Inferior parietal cortex (tissue), 1 donor: ENCODE measurements around the gene ALAS2.
"Not testable (repeated sequence)": the region's sequence is repeated elsewhere in the genome, so short reads cannot be mapped to it uniquely, and the experiment has no call there.

Source experiments
- DNase-seq: peaks from one replicate; pipeline ENCODE4 v3.0.0-alpha.2; 2016; ENCODE audit errors: extremely low spot score

Gene ALAS2, protein sequence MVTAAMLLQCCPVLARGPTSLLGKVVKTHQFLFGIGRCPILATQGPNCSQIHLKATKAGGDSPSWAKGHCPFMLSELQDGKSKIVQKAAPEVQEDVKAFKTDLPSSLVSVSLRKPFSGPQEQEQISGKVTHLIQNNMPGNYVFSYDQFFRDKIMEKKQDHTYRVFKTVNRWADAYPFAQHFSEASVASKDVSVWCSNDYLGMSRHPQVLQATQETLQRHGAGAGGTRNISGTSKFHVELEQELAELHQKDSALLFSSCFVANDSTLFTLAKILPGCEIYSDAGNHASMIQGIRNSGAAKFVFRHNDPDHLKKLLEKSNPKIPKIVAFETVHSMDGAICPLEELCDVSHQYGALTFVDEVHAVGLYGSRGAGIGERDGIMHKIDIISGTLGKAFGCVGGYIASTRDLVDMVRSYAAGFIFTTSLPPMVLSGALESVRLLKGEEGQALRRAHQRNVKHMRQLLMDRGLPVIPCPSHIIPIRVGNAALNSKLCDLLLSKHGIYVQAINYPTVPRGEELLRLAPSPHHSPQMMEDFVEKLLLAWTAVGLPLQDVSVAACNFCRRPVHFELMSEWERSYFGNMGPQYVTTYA

DNA sequence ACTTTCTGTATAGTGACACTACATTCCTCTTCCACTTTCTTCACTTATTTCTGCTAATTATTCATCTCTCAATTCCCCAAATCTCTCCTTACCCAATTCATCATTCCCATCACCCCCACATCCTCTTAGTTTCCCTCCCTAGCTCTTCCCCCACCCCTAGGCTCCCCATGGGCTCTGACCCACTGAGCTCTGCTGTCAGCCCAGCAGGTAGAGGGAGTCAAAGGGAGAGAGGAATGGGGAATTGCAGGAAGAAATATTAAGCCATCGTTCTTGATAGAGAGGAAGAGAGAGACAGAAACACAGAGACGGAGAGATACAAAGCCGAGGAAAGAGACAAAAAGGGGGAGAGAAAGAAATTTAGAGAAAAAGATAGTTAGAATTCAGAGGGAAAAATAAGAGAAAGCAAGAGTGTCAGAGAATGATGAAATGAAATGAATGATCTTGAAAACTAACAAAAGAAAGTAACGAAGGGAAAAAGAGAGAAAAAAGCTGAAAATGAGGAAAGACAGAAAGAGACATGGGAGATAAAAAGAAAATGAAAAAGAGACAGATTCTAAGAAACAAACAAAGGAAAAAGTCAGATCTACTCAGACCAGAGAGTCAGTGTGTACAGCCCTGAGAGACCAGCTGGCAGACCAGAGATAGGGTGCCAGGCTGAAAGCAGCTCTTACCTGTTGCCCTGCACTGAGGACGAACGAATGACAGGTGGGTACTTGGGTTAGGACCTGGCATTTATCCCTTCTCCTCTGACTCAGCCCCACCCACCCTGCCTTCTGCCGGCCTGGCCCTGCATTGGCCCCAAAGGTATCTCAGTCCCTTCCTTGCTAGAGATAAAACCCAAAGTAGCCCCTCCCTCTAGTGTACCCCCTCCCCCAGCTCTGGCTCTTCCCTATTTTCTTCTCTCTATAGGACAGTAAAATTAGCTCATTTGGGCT is at the start of gene ALAS2:
Gene ALAS2, minus strand, starts transcription at position 707 of the 935 bp plus-strand sequence. CDS start 4,977 bp downstream, outside the sequence.
- no peak for DNase-seq

DNA sequence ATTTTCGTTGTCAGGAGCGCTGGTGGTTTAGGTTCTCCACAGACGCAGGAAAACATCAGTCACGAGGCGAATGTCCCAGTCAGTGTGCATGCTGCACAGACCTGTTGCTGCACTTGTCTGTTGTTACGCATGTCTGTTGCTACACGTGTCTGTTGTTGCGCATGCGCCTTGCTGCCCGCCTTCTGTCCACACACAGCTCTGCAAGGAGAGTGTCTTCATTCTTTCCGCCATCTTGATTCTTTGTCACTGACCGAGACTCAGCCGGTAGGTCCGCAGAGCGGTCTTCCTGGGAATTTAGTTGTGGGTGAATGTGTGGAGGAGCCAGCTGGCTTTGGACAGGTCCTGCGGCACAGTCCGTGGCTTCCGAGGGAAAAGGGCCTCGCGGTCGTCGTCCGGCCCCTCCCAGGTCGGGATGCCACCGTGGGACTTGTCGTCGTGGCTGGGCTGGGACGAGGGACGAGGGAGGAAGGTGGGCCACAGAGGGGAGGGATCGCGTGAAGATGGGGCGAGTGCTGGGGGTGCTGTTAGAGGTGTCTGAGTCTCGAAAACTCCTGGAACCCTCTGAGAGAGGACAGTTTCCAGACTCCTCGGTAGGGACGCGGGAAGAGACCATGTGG is 44.2 kb upstream of the ALAS2 start, which contains the start of gene PAGE2B:
Gene PAGE2B, plus strand, starts transcription at position 180 of the 617 bp plus-strand sequence. CDS start 1,012 bp downstream, outside the sequence.
- no peak for DNase-seq

DNA sequence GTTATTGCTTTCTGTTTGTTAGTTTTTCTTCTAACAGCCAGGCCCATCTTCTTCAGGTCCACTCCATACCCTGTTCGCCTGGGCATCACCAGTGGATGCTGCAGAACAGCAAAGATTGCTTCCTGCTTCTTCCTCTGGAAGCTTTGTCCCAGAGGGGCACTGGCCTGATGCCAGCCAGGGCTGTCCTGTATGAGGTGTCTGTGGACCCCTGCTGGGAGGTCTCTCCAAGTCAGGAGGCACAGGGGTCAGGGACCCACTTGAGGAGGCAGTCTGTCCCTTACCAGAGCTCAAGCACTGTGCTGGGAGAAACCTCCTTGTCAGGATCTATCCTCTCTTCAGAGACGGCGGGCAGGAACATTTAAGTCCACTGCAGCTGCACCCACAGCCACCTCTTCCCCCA is 41.5 kb upstream of the ALAS2 start:
- DNase-seq = no peak

DNA sequence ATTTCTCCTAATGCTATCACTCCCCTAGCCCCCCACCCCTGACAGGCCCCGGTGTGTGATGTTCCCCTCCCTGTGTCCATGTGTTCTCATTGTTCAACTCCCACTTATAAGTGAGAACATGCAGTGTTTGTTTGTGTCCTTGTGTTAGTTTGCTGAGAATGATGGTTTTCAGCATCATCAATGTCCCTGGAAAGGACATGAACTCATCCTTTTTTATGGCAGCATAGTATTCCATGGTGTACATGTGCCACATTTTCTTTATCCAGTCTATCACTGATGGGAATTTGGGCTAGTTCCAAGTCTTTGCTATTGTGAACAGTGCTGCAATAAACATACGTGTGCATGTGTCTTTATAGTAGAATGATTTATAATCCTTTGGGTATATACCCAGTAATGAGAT is 36.4 kb upstream of the ALAS2 start:
- DNase-seq = not testable (repeated sequence)

DNA sequence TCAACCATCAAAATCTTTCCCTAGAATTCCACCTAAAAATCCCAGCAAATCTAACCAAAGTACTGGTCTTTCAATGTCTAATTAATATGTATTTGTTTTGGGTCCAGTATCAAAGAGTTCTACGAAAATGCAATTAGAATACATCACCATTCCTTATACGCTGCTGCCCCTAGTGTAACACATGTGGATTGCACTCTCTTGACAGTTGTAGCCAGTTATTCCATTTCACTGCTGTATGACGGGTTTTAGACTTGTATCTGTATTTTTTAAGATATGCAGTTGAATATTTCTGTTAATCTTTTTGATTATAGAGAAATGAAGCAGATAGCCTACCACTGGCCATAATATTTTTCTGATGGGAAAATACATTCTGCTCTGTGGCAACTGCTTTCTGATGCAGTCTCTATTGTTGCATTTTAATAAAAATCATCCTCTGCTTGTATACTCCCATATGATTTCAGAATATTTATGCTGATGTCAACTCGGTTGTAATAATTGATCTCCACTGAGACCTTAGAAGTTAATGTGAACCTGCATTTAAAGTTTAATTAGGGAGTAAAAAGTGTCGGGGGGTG is 27.0 kb upstream of the ALAS2 start:
- peak; percentile 56 for DNase-seq

DNA sequence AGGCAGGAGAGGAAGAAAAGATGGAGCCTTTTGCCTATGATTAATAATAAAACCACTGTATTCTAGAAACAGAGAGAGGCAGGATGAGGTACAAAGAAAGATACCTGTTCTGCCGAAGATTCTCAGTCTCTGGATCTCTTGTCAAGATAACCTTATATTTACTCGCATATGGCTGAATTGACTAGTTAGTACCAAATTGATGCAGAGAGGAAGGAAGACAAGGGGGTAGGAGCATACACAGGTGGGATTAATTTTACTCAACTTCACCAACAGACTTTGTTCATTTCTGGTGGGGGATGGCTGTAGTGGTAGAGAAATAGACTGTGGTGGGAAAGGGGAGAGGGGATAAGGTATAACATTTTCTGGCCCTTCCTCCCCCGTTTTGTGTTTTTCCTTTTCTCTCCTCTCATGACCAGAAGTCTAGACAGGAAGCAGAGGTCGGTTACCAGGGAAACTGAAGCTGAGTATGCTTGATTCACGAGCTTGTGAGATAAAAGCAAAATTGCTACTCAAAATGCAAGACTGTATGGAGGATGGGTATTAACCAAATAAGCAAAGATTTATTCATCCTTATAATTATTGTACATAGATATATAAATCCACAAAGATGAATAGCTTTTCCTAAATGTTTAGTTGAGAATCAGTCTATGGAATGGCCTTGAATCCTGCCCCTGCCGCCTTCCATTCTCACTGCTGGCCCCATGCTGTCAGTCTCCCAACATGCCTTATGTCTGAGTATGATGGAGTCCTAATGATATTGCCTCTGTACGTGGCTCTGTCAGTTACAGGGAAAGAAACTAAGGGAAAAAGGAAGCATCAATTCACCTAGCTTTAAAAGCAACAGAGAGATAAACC is 26.3 kb upstream of the ALAS2 start:
- DNase-seq = peak; percentile 6

DNA sequence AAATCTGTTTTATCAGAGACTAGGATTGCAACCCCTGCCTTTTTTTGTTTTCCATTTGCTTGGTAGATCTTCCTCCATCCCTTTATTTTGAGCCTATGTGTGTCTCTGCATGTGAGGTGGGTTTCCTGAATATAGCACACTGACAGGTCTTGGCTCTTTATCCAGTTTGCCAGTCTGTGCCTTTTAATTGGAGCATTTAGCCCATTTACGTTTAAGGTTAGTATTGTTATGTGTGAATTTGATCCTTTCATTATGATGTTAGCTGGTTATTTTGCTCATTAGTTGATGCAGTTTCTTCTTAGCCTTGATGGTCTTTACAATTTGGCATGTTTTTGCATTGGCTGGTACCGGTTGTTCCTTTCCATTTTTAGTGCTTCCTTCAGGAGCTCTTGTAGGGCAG is 19.8 kb upstream of the ALAS2 start:
- not testable (repeated sequence) for DNase-seq

DNA sequence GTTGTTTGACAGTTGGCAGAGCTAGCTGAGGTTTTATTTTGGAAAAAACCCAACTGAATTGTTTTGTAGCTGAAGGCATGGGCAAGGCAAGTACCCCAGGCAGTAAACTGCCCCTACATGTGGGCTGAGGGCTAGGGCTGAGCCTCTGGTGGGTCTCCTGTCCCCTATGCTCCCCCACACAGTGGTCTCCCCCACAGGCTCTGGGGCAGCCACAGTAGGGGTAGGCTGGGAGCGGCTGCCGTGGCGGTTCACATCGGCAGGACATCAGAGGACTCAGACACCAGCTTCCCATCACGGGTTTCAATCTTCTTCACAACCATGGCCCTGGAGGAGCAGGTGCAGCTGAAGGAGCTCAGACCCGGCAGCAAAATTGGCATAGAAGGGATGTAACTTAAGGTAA is 10.7 kb upstream of the ALAS2 start:
- no peak for DNase-seq

DNA sequence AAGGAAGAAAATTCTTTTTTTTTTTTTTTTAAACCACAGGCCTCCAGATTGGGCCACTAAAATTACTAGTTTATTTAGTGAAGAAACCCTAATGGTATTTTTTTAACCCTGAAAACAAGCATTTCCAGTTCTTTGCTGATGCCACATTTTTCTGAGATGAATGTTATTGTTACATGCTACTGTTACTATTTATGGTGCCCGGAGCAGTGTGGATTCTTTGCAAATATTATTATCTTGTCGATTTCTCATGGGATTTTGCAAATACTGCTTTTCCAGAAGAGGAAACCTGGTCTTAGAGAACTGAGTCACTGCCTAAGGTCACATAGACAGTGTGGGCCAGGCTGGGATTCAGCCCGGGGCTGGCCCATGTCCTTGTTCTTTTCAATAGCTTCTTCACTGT is 8.7 kb upstream of the ALAS2 start:
- DNase-seq = no peak

DNA sequence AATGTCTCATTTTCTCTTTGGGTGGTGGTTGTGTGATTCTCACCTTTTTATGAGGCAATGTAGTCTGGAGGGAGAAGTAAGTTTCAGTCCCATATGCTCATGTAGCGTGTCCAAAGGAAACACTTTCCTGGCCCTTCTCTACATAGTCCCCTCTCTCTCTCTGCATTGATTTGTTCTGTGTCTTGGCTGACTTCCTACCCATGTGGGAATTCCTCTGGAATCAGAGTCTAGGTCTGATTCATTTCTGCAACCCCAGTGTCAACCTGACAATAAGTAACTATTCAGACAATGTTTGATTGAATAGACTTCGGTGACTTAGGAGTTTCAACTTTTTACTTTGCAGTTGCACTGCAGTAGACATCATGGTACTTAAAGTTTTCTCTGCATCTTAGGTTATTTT is 2.7 kb upstream of the ALAS2 start:
- no peak for DNase-seq

DNA sequence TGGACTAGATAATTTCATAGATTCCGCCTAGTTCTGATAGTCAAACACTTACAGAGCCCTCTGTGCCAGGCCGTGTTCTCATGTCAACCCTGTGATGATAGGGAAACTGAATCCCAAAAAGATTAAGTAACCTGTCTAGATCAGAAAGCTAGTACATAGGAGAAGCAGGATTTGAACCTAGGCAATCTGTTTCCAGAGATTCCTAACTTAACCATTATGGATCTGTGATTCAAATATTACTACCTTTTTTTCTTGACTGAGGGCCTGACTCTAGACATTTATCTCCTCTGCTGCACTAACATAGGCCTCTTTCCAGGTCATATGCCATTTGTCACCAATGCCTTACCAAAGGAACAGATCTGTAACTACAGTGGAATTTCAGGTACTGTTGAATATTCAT is 1.5 kb downstream of the ALAS2 start:
- no peak for DNase-seq

DNA sequence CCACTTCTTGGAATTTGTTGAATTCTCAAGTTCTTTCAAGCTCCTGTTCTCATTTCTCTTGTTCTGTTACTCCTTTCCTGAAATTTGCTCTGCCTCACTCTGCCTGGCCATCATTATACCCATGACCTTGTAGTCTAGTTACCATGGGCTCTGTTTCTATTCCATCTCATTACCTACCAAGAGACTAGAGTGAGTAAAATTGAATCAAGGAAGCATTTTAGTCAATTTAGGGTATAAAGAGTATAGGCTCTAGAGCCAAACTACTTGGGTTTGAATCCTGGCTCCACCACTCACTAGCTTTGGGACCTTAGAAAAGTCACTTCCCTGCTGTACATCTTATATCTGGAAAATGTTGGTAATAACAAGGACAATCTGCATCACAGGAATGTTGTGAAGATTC is 2.2 kb downstream of the ALAS2 start:
- DNase-seq = no peak

DNA sequence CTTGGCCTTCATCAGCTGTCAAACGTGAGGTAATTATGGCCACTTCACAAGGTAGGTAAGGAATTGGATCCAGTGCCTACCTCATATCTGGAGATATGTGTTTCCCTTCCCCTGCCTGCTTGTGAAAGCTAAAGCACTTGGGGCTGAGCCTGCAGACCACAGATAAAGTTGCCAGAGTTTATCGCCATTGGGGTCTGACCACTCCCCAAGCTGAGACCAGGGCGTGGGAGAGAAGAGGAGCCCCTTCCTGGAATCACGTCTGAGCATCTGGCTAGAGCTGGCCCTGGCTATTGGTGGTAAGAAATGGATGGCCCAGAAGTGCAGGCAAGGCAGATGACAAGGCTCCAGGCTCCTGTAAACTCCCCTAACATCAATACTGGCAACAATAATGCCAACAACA is 2.7 kb downstream of the ALAS2 start:
- no peak for DNase-seq

DNA sequence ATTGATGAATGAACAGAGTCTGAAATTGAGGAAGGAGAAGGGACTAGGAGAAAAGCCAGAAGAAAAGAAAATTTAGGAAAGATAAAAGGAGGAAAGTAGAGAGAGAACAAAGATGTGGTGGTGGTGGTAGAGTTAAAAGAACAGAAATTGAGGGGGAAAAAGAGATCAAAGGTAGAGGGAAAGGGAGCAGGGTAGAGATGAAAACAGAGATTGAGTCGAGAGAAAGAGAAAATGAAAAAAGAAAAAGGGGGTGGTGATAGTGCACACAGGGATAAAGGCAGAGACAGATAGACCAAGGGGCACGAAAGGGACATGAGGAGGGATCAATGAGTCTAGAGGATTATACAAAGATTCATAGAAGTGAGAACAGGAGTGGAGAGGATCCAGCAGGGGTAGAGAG is 3.9 kb downstream of the ALAS2 start:
- DNase-seq = no peak

DNA sequence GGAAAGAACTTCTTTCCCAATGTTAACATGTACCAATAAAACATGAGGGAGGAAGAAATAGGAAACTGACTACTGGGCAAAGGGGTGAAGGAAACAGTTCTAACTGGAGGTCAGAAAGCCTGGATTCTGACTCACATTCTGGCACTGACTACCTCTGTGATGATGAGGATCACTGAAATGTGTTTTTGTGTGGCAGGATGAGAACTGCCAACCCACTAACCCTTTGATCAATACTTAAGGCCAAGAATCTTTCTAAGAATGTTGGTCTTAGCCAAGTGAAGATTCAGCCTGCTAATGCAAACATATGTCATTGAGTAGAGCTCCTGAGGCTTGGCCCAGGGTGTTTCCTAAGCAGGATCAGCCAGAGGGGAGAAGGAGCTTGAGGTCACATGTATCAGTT is 4.6 kb downstream of the ALAS2 start:
- DNase-seq = no peak

DNA sequence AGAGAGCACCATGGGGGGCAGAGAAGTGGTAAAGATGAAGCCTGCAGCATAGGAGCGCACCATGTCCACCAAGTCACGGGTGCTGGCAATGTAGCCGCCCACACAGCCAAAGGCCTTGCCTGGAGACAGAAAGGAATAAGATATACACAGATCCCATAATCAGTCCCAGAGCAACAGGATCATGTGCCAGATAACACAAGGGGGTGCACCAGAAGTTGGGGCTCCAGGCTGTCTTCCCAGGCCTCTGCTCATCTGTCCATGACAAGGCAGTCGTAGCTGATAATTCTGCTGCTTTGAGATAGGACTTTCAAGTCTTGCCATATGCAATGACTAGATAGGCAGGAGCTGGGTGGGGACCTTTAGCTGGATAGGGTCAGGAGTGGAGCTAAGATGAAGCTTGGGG is 15.9 kb downstream of the ALAS2 start:
- DNase-seq = no peak

DNA sequence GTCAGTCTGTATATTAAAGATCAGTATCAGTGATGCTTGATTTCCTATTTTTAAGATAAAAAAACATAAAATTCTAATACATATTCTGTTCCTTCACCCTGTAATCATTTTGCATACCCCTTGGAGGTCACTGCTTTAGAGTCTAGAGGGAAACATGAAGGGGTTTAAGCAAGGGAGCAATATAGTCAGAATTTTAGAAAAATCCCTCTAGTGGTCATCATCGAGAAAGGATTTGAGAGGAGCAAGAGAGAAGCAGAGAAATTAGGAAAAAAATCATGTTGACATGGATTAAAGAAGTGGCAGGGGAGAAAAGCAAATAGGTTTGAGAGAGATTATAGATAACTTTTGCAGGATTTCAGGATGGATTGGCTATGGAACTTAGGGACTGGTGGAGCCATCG is 19.5 kb downstream of the ALAS2 start:
- no peak for DNase-seq

DNA sequence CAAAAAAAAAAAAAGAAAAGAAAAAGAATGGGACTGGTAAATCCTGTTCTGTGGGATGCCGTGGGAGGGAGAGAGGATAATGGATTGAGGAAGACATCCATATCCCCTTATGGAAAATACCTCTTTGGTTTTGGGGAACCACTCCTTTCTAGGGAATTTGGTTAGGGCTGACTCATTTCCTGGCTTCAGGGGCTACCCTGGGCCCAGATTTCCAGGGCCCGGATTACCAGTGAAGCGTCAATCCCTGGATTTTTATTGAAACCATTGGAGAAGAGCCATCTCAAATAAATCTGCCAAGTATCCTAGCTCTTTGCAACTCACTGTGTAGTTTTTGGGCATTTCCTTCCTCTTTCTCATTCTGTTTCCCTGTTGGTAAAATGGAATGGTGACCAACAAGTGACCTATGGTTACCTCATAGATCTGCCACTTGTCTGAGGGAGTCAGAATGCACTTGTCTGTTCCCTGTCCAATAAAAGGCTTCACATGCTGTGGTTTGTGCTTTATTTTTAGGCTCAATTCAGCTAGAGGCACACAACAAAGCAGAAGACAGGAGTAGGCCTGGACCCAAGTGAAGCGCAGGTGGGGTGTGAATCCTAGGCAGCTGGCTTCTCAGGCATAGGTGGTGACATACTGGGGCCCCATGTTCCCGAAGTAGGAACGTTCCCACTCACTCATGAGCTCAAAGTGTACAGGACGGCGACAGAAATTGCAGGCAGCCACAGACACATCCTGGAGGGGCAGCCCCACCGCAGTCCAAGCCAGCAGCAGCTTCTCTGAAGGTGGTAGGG is 22.0 kb downstream of the ALAS2 start:
- peak; percentile 2 for DNase-seq

DNA sequence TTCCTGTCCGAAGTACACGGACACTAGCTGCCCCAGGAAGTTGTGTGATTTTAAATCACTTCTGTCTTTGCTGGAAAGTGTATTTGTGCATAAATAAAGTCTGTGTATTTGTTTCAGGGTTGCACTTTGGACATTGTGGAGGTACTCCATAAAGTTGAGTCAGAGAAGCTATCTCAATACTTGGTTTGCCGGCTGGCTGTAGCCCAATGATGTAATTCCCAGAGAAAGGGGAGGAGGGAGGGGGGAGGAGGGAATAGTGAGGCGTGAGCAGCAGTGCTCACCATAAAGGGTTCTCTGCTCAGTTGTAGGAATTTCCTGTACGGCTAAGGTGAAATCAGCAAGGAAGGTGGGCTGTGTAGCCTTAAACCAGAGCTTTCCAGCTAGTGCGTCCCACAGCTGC is 23.1 kb downstream of the ALAS2 start:
- DNase-seq = no peak
